Right forelimb (tissue), 1 donor: Measurements from ENCODE around the gene TNFAIP8.

Source experiments
- DNase-seq: peaks from one replicate; pipeline ENCODE4 v3.0.0-alpha.2; 2018

Gene TNFAIP8

GRCh38 chr5:119329666-119330065, 26.2 kb upstream of the TNFAIP8 start:
- no peak for DNase-seq

GRCh38 chr5:119330367-119331183, 25.2 kb upstream of the TNFAIP8 start:
- DNase-seq: no peak

GRCh38 chr5:119331566-119332095, 24.2 kb upstream of the TNFAIP8 start:
- DNase-seq: no peak

DNA sequence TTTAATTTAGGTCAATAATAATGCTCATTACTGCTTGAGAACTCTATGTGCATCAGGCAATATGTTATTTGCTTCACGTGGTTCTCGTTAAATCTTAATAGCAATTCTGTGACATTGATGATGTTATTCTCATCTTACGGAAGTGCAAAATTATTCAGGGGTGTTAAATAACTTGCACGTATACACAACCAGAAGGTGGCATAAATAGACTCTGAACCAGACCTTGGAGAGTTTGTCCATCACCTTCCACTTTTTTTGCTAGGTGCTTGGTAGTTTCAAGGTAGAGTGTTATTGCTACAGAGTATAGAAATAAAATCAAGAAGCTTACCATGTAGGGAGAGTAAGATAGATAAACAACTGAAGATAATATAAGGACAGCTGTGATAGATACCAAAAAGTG, 23.6 kb upstream of the TNFAIP8 start:
- DNase-seq: no peak

GRCh38 chr5:119332978-119333401, 22.8 kb upstream of the TNFAIP8 start:
- no peak for DNase-seq

DNA sequence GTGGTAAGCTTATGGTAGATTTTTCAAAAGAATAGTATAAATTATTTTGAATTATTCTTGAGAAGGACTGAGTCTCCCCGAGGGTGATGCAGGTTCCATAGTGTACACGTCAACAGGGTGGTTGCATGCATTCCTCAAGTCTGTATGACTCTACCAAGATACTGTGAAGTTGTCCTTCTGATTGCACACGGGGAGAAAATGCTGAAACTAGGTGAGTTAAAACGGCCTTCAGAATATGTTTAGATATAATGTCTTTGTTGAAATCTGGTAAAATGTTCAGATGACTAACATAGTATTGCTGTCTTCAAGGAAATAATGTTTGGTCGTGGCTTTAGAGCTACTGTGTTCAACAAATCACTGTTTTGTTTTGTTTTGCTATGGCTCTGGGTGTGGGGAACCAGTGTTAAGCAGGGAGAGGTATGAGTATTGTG, 22.4 kb upstream of the TNFAIP8 start:
- DNase-seq: no peak

DNA sequence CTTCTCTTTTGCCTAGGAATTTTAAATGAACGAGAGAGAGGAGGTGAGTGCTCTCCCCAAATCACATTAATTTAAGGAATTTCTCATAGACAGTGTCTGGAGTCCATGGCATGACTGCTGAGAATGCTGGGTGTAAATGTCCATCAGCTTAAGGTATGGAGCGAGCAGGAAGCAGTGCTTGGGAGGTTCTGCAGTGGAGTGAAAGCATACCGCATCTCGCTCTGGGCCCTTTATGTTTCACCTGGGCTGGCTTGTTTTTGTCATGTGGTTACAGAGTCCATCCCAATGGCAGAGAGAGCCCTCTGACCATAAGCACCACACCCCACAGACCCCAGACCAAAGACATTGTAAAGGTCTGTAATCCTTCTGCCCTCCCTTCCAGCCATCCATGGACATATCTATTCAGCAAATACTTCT, 20.6 kb upstream of the TNFAIP8 start:
- no peak for DNase-seq

- no peak for DNase-seq
Measured at GRCh38 chr5:119336262-119336661, 19.6 kb upstream of the TNFAIP8 start.

GRCh38 chr5:119336845-119337580, 18.8 kb upstream of the TNFAIP8 start:
- DNase-seq: no peak

DNA sequence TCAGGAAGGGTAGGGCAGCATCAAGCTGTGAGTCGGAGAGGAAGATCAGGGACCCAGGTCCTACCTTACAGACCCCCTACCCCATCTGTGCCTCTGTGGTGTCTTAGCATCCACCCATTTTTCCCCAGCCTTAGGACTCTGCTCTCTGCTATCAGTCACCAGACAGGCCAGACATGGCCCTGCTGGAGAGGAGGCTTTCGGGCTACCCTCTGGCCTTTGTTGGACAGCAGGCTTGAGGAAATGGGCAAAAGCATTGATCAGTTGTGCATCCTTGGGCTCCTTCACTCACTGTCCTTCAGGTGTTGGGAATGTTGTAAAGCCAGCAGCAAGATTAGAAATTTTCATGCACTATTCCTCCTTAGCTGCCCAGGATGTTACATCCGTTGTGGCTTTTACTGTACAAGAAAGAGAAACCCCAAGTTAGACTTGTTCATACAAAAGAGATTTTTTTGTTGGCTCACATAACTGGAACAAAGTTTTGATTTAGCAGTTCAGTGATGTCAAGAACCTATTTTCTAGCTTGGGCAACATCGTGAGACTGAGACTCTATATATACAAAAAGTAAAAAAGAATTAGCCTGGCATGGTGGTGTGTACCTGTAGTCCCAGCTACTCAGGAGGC, 17.4 kb upstream of the TNFAIP8 start:
- DNase-seq: no peak

GRCh38 chr5:119339344-119339743, 16.5 kb upstream of the TNFAIP8 start:
- DNase-seq: no peak

DNA sequence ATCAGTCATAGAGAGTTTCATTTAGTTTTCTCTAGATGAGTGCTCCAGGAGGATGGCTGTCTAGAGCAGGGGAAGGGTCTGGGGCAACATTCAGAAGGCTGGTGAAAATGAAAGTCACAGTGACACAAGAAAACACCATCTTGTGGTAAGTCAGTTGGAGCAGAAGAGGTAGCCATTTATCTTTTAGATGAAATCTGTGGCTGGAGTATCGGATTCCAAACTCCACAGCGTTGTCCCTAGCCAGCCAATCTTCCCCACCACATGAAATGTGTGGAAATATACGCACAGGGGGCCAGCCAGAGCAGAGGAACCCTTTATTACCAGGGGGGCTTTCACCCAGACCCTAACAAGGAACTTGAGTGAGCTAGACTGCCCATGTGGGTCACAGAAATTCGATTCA, 15.9 kb upstream of the TNFAIP8 start:
- DNase-seq: no peak

- DNase-seq: no peak
Measured at GRCh38 chr5:119340597-119341218, 15.1 kb upstream of the TNFAIP8 start.

DNA sequence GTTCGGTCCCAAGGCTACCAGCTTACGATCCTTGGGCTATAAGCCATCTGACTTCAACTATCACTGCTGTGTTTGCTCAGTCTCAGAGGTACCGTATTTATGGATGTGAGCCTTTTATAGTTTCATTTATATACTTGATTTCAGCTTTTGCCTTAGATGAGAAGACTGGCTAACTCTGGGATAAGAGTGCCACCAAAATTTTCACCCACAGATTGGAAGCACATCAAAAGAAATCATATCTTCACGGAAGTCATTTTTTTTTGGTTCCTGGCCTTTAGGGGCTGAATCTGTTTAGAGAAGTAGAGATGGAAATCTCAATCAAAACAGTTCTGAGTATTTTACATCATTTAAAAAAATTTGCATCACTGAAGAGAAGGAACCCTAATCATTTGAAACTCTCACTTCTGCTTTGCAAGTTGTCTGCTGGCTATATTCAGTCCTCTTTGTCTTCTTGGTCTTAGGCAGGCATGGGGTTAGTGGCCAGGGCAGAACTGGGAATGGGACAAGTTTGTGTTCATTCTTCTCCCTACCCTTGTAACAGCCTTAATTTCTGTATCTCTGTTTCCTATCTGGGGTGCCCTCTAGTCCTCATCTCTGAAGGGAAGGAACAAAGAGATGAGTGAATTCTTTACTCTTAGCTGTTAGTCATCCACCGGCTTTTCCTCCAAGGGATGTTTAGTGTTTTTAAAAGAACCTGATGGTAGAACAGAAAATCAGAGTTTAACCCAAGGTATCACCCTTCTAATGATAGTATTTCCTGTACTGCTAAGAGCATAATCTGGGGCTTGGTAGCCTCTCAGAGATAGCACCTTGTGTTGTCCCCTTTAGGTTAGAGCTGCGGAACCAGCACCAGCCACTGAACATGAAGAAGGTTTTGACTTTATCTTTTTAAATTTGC, 14.1 kb upstream of the TNFAIP8 start:
- no peak for DNase-seq

- DNase-seq: no peak
Measured at GRCh38 chr5:119342406-119342805, 13.4 kb upstream of the TNFAIP8 start.

- no peak for DNase-seq
Measured at GRCh38 chr5:119343052-119343451, 12.8 kb upstream of the TNFAIP8 start.

DNA sequence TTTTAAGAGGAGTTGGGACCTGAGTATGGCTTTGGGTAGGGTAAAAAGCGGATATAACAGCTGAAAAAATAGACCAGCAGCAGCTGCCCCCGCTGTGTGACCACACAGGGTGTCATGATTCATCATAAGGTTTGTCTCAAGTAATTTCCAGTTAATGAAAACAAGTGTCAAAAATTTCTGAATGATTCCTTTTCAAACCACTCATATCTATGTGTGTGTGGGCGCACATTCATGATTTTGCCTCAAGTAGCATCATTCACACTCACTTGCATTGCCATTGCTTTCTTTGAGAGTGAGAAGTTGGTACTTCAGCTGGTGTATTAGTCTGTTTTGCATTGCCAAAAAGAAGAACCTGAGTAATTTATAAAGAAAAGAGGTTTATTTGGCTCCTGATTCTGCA, 12.1 kb upstream of the TNFAIP8 start:
- DNase-seq: no peak

- DNase-seq: no peak
Measured at GRCh38 chr5:119344231-119344630, 11.6 kb upstream of the TNFAIP8 start.

- no peak for DNase-seq
Measured at GRCh38 chr5:119345861-119346260, 10.0 kb upstream of the TNFAIP8 start.

DNA sequence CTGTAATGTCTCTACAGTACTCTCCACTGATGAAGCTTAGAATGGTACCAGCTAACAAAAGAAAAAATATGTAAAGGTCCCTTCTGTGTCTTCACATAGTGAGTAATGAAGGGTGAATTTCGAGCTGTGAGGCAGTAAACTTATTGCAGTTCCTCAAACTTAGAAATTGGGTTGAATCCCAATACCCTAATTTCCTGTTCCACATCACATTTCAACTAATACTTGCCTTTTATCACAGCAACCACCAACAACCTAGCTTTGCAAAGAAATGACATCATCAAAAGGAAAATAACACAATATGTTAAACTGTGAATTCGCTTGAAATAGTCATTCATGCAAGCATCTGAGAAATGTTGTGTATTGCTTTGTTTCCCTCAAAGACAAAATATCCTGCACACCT, 9.4 kb upstream of the TNFAIP8 start:
- DNase-seq: no peak

DNA sequence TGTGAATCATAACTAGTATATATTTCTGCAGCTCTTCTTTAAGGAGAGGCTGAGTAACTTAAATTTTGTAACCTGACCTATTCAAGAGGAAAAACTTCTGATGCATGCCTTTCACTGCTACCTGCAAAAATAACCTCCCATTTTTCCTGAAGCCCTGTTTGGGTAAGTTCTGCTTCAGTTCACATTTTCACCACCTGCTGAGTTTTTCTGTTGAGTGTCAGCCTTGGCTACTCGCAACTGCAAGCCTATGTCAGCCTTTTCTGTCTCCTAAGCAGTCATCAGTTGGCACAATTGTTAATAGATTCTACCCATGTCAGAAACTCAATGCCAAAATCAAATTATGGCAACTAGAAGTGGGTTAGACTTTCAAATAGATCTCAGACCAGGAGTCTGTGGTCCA, 8.2 kb upstream of the TNFAIP8 start:
- DNase-seq: no peak

GRCh38 chr5:119347991-119348390, 7.8 kb upstream of the TNFAIP8 start:
- no peak for DNase-seq
